Right lobe of liver (tissue), 4 donors: ENCODE results near the gene CHST13.

Source experiments
- CTCF ChIP-seq, 4 donors: fragments of 200-600 bp in 3 of 4; fragments of 450-650 bp in 1 of 4; IDR thresholded peaks; one replicate each; pipeline versions ENCODE4 v1.5.1 to v1.8.0; 2016 to 2022; ENCODE audit warnings: antibody characterized with exemption in 4 of 4, mild to moderate bottlenecking in 2 of 4
- POLR2A ChIP-seq: fragments of 450-650 bp; IDR thresholded peaks from one replicate; pipeline ENCODE4 v1.6.1; 2017; ENCODE audit warnings: antibody characterized with exemption, mild to moderate bottlenecking
- donor health status: DM: no; HTN: no; CAD: no.
- donor health status: DM: no; HTN: no; CAD: no.
- donor health status: DM: no; HTN: yes; CAD: no.

GRCh38 chr3:126512916-126513650 lies 10.9 kb upstream of the CHST13 start:
- TF ChIP-seq POLR2A (no peak), CTCF (IDR thresholded peaks at IDR 0.05) (no peak)
